A673 (cell line): ENCODE measurements around the gene MAML1. TPM values are rescaled to one million over a fixed set of nuclear protein-coding genes. Genes with fewer than 3 reads are reported as not detected.

Source experiments
- BruUV-seq: library from RNA; stranded (reverse); fragments of 400-500 nt; replicated peaks from 2 replicates; lab custom pipeline; 2021; lab: Mats Ljungman, UMichigan
- CTCF ChIA-PET: fragments of 300-600 bp; sonication (Branson Sonifier 250); formaldehyde crosslinking; loops from one replicate; lab custom pipeline; 2022; ENCODE audit warnings: antibody characterized with exemption; lab: Charles Lee
- POLR2A ChIA-PET: fragments of 300-600 bp; sonication (Branson Sonifier 250); formaldehyde crosslinking; loops from one replicate; lab custom pipeline; 2022; ENCODE audit warnings: antibody characterized with exemption; ENCODE audit not compliant: low non-redundant PET; lab: Charles Lee
- DNase-seq: peaks from one replicate; pipeline ENCODE4 v3.0.0-alpha.2; 2015; ENCODE audit warnings: low spot score
- H3K27ac ChIP-seq: fragments of 200-600 bp; sonication (generic); 2 replicates; pipeline ENCODE4 v1.5.1; 2016; ENCODE audit warnings: mixed run types, low read depth, mild to moderate bottlenecking, mixed read lengths, antibody characterized with exemption, low read length; ENCODE audit not compliant: poor library complexity, severe bottlenecking
- H3K27me3 ChIP-seq: fragments of 200-600 bp; sonication (generic); replicated peaks from 2 replicates; pipeline ENCODE4 v1.6.1; 2017; ENCODE audit warnings: mixed run types, low read depth, mild to moderate bottlenecking, mixed read lengths, antibody characterized with exemption, low read length; ENCODE audit not compliant: insufficient read depth, poor library complexity
- H3K36me3 ChIP-seq: fragments of 200-600 bp; sonication (generic); 2 replicates; pipeline ENCODE4 v1.6.1; 2016; ENCODE audit warnings: mixed run types, mild to moderate bottlenecking, mixed read lengths, antibody characterized with exemption, low read length; ENCODE audit not compliant: insufficient read depth, poor library complexity, severe bottlenecking
- H3K4me1 ChIP-seq: fragments of 200-600 bp; sonication (generic); 2 replicates; pipeline ENCODE4 v1.6.1; 2017; ENCODE audit warnings: mixed run types, mild to moderate bottlenecking, mixed read lengths, antibody characterized with exemption, low read length; ENCODE audit not compliant: insufficient read depth, poor library complexity, severe bottlenecking
- H3K4me3 ChIP-seq: fragments of 200-600 bp; sonication (generic); 2 replicates; pipeline ENCODE4 v1.5.1; 2016; ENCODE audit warnings: low read depth, mixed run types, mild to moderate bottlenecking, mixed read lengths, low read length; ENCODE audit not compliant: poor library complexity, severe bottlenecking
- H3K9me3 ChIP-seq: fragments of 200-600 bp; sonication (generic); 2 replicates; pipeline ENCODE4 v1.6.1; 2016; ENCODE audit warnings: mixed run types, low read depth, mild to moderate bottlenecking, mixed read lengths, antibody characterized with exemption, low read length; ENCODE audit not compliant: poor library complexity, severe bottlenecking
- CTCF ChIP-seq: fragments of 300-800, 200-600 bp; sonication (generic); conservative IDR thresholded peaks from 2 replicates; pipeline ENCODE4 v1.5.1; 2017; ENCODE audit warnings: low read depth, mild to moderate bottlenecking, antibody characterized with exemption, low read length, moderate library complexity, mixed read lengths
- EZH2 ChIP-seq: fragments of 200-600 bp; sonication (generic); IDR thresholded peaks from 2 replicates; pipeline ENCODE4 v1.6.1; 2017; ENCODE audit warnings: borderline replicate concordance, low read depth, mild to moderate bottlenecking, mixed read lengths, antibody characterized with exemption, low read length; ENCODE audit not compliant: poor library complexity, severe bottlenecking
- intact Hi-C: fragments of 100-400 bp; cut with micrococcal nuclease; formaldehyde crosslinking; loops from one replicate; pipeline ENCODE4 v1.10.0; 2022; ENCODE audit not compliant: unreplicated experiment
- total RNA-seq: library from RNA; stranded (reverse); gene quantifications from 2 replicates; pipeline ENCODE4 v1.2.3, GENCODE V29; 2021

MAML1 gene
- total RNA-seq, 1 experiment from 2014 or later: 34.3 TPM

GRCh38 chr5:179794171-179794570 lies 61.5 kb downstream of the MAML1 start:
- TF ChIP-seq CTCF (no peak), EZH2 (no peak)
- no peak for DNase-seq
- BruUV-seq: no TSS peak
- POLR2A ChIA-PET: no interaction called here
- no peaks in the 10 kb centered on the region for H3K4me1 ChIP-seq
- no peak overlapping the region for H3K27ac ChIP-seq
- intact Hi-C loops: no loop called here
- H3K9me3 ChIP-seq: no peaks in the 10 kb centered on the region
- no peaks in the 10 kb centered on the region for H3K27me3 ChIP-seq
- H3K36me3 ChIP-seq: peaks cover 9% of the 10 kb centered on the region
- H3K4me3 ChIP-seq: no peak overlapping the region
- CTCF ChIA-PET: no interaction called here

GRCh38 chr5:179794575-179794974 lies 62.0 kb downstream of the MAML1 start:
- H3K4me1 ChIP-seq: no peaks in the 10 kb centered on the region
- H3K36me3 ChIP-seq: peaks cover 11% of the 10 kb centered on the region
- POLR2A ChIA-PET: no interaction called here
- intact Hi-C loops: no loop called here
- no peak overlapping the region for H3K4me3 ChIP-seq
- no peaks in the 10 kb centered on the region for H3K9me3 ChIP-seq
- TF ChIP-seq CTCF: no peak
- CTCF ChIA-PET: interaction anchor here (1.0 kb wide), 1 partner anchor 31 kb away, joined by 3 read pairs; no protein-coding TSS in a partner anchor
- H3K27me3 ChIP-seq: no peaks in the 10 kb centered on the region
- no peak for DNase-seq
- BruUV-seq: no TSS peak
- no peak overlapping the region for H3K27ac ChIP-seq

- DNase-seq: no peak
- no peak overlapping the region for H3K27ac ChIP-seq
- no peaks in the 10 kb centered on the region for H3K4me1 ChIP-seq
- no peaks in the 10 kb centered on the region for H3K27me3 ChIP-seq
- H3K4me3 ChIP-seq: peak overlapping the region; percentile 54
- intact Hi-C loops: no loop called here
- H3K36me3 ChIP-seq: peaks cover 11% of the 10 kb centered on the region
- no peak for TF ChIP-seq CTCF
- TF ChIP-seq EZH2: no peak
- no peaks in the 10 kb centered on the region for H3K9me3 ChIP-seq
- ChIA-PET CTCF (interaction anchor here (0.6 to 1.0 kb wide), 2 partner anchors 32 to 152 kb away, joined by 3 read pairs; no protein-coding TSS in a partner anchor), POLR2A (no interaction called here)
- no TSS peak for BruUV-seq
Measured at GRCh38 chr5:179795049-179795862, 62.6 kb downstream of the MAML1 start.
